ENCODE data around the gene ACE2.

Gene ACE2

DNA sequence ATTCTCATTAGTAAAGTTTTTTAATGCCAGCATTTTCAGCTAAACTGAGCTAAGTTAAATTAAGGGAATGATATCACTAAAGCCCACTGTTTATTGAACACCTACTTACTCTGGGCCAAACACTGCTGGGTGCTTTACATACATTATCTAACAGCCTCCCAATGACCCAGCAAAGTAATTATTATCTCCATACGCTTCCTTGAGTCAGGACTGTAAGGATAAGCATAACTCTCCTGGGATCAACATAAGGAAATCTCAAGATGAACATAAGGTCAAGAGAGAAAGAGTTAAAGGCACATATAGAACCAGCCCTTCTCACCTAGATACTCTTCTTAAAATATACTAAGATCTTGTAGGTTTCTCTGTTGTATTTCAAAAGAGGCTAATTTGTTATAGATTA, 86.5 kb downstream of the ACE2 start:
- Histone ChIP-seq H3K9me3 (ENCODE audit: insufficient read depth, low read length) (no peaks in the 10 kb centered on the region), H3K9me2 (replicated peaks; ENCODE audit: insufficient read depth, low read length) (no peaks in the 10 kb centered on the region), H3K9ac (ENCODE audit: low read length) (no peak overlapping the region), H2AFZ (ENCODE audit: low read depth, low read length, severe bottlenecking) (no peak overlapping the region), H3K4me2 (ENCODE audit: low read depth, low read length, poor library complexity, severe bottlenecking) (no peak overlapping the region), H3K4me3 (ENCODE audit: insufficient read depth, low read length, poor library complexity, severe bottlenecking) (no peak overlapping the region), H3K36me3 (ENCODE audit: low read length) (no peaks in the 10 kb centered on the region), H4K20me1 (ENCODE audit: low read depth, low read length) (no peaks in the 10 kb centered on the region), H3K27me3 (ENCODE audit: low read length) (no peaks in the 10 kb centered on the region), H3K79me2 (ENCODE audit: insufficient read depth, low read length) (no peaks in the 10 kb centered on the region), H3K27ac (ENCODE audit: low read depth, low read length) (no peak overlapping the region), H3F3A (ENCODE audit: insufficient read depth) (no peaks in the 10 kb centered on the region)
- TF ChIP-seq, protein P1, sequence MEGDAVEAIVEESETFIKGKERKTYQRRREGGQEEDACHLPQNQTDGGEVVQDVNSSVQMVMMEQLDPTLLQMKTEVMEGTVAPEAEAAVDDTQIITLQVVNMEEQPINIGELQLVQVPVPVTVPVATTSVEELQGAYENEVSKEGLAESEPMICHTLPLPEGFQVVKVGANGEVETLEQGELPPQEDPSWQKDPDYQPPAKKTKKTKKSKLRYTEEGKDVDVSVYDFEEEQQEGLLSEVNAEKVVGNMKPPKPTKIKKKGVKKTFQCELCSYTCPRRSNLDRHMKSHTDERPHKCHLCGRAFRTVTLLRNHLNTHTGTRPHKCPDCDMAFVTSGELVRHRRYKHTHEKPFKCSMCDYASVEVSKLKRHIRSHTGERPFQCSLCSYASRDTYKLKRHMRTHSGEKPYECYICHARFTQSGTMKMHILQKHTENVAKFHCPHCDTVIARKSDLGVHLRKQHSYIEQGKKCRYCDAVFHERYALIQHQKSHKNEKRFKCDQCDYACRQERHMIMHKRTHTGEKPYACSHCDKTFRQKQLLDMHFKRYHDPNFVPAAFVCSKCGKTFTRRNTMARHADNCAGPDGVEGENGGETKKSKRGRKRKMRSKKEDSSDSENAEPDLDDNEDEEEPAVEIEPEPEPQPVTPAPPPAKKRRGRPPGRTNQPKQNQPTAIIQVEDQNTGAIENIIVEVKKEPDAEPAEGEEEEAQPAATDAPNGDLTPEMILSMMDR (IDR thresholded peaks at IDR 0.05; ENCODE audit: insufficient read depth, low read length, poor library complexity, severe bottlenecking), result no peak
- no peak for TF ChIP-seq EZH2phosphoT487 (conservative IDR thresholded peaks at IDR 0.05; ENCODE audit: low read length)

DNA sequence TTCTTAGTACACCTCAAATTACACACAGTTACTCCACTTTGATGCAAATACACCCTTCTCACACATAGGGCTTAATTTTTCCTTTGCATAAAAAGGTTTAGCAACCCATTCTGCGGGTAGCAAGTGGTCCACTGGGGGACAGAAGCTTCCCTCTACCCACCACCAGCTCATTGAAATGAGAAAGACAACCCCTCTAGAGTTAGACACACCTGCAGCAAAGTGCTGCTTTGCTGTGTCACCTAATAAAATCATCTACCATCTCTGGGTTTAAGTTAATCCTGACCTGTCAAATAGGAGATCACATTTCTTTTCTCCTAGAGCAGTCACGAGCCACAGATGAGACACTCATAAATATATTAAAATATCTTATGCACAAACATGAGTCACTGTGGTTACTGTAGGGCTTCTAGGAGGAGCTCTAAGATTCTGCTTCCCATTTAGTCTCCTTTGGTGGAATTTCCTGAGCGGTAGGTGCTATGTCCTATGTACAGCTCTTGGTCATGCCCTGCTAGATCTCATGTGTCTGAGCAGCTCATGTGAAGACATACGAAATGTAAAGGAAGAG, 88.3 kb downstream of the ACE2 start:
- Histone ChIP-seq H3K4me2 (ENCODE audit: low read depth, low read length, poor library complexity, severe bottlenecking) (no peak overlapping the region), H3K27ac (ENCODE audit: low read depth, low read length) (no peak overlapping the region), H3K9me2 (replicated peaks; ENCODE audit: insufficient read depth, low read length) (no peaks in the 10 kb centered on the region), H3K9me3 (ENCODE audit: insufficient read depth, low read length) (no peaks in the 10 kb centered on the region), H3K36me3 (ENCODE audit: low read length) (no peaks in the 10 kb centered on the region), H4K20me1 (ENCODE audit: low read depth, low read length) (no peaks in the 10 kb centered on the region), H3F3A (ENCODE audit: insufficient read depth) (no peaks in the 10 kb centered on the region), H3K9ac (ENCODE audit: low read length) (no peak overlapping the region), H3K4me3 (ENCODE audit: insufficient read depth, low read length, poor library complexity, severe bottlenecking) (no peak overlapping the region), H3K79me2 (ENCODE audit: insufficient read depth, low read length) (no peaks in the 10 kb centered on the region), H3K27me3 (ENCODE audit: low read length) (no peaks in the 10 kb centered on the region), H2AFZ (ENCODE audit: low read depth, low read length, severe bottlenecking) (no peak overlapping the region)
- TF ChIP-seq EZH2phosphoT487 (conservative IDR thresholded peaks at IDR 0.05; ENCODE audit: low read length), result no peak
- TF ChIP-seq, protein P1 (IDR thresholded peaks at IDR 0.05; ENCODE audit: insufficient read depth, low read length, poor library complexity, severe bottlenecking), result no peak

DNA sequence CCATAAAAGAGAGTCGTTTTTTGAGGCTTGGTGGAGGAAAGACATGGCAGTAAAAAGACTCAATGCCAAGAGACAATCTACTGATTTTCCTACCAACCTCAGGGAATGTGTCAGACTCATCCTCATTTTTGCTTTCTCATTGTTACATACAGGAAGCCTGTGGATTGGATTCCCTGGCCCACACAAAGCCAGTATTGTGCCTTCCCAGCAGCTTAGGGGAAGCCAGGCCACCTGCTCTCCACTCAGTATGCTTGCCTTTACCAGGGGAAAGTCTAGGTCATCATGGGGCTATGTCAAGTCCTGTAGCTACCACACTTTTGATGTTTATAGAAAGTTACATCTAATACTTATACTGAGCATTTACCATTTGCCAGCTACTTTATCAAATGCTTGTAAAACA, 89.2 kb downstream of the ACE2 start:
- no peak for TF ChIP-seq EZH2phosphoT487 (conservative IDR thresholded peaks at IDR 0.05; ENCODE audit: low read length)
- TF ChIP-seq, protein P1 (IDR thresholded peaks at IDR 0.05; ENCODE audit: insufficient read depth, low read length, poor library complexity, severe bottlenecking), result no peak
- H3K9ac ChIP-seq (ENCODE audit: low read length), result no peak overlapping the region
- no peaks in the 10 kb centered on the region for H4K20me1 ChIP-seq (ENCODE audit: low read depth, low read length)
- H3K27ac ChIP-seq (ENCODE audit: low read depth, low read length), result no peak overlapping the region
- no peaks in the 10 kb centered on the region for H3K9me3 ChIP-seq (ENCODE audit: insufficient read depth, low read length)
- H3K4me2 ChIP-seq (ENCODE audit: low read depth, low read length, poor library complexity, severe bottlenecking), result no peak overlapping the region
- no peak overlapping the region for H2AFZ ChIP-seq (ENCODE audit: low read depth, low read length, severe bottlenecking)
- no peak overlapping the region for H3K4me3 ChIP-seq (ENCODE audit: insufficient read depth, low read length, poor library complexity, severe bottlenecking)
- no peaks in the 10 kb centered on the region for H3K79me2 ChIP-seq (ENCODE audit: insufficient read depth, low read length)
- H3F3A ChIP-seq (ENCODE audit: insufficient read depth), result no peaks in the 10 kb centered on the region
- H3K27me3 ChIP-seq (ENCODE audit: low read length), result no peaks in the 10 kb centered on the region
- H3K36me3 ChIP-seq (ENCODE audit: low read length), result no peaks in the 10 kb centered on the region
- no peaks in the 10 kb centered on the region for H3K9me2 ChIP-seq (replicated peaks; ENCODE audit: insufficient read depth, low read length)
